HL-60 (cell line): Measurements from ENCODE around the gene SEMA6B.

Experiments used
- DNase-seq, 2 experiments: peaks; one replicate each; pipeline ENCODE4 v3.0.0-alpha.2; 2010 to 2020; ENCODE audit warnings: low read depth in 1 of 2, low spot score in 1 of 2
- H3K27ac ChIP-seq: fragments of 250-450 bp; sonication (Bioruptor Pico); replicated peaks from 2 replicates; pipeline ENCODE4 v1.5.1; 2020; ENCODE audit warnings: mild to moderate bottlenecking, moderate library complexity
- H3K27me3 ChIP-seq: fragments of 250-450 bp; sonication (Bioruptor Pico); 2 replicates; pipeline ENCODE4 v1.5.1; 2021; ENCODE audit warnings: mild to moderate bottlenecking, moderate library complexity; ENCODE audit not compliant: insufficient read depth, poor library complexity, severe bottlenecking
- H3K4me3 ChIP-seq: replicated peaks from 2 replicates; pipeline ENCODE4 v1.5.1; 2011; ENCODE audit warnings: mild to moderate bottlenecking, control low read depth, low read length; ENCODE audit not compliant: insufficient read depth
- GABPA ChIP-seq: IDR thresholded peaks from 2 replicates; pipeline ENCODE4 v1.6.1; 2012; ENCODE audit warnings: low read depth
- POLR2AphosphoS5 ChIP-seq: IDR thresholded peaks from 2 replicates; pipeline ENCODE4 v1.6.1; 2012; ENCODE audit warnings: low read depth
- SPI1 ChIP-seq: IDR thresholded peaks from 2 replicates; pipeline ENCODE4 v1.6.1; 2012; ENCODE audit warnings: low read depth, mild to moderate bottlenecking, borderline replicate concordance
- TF ChIP-seq, protein P1 (sequence below): IDR thresholded peaks from one replicate; pipeline ENCODE4 v1.5.1; 2011; ENCODE audit warnings: low read length, control low read depth, inconsistent platforms; ENCODE audit not compliant: insufficient read depth
- TF ChIP-seq, protein P2 (sequence below): IDR thresholded peaks from 2 replicates; pipeline ENCODE4 v1.6.1; 2012; ENCODE audit warnings: low read depth; ENCODE audit not compliant: insufficient replicate concordance

SEMA6B gene

DNA sequence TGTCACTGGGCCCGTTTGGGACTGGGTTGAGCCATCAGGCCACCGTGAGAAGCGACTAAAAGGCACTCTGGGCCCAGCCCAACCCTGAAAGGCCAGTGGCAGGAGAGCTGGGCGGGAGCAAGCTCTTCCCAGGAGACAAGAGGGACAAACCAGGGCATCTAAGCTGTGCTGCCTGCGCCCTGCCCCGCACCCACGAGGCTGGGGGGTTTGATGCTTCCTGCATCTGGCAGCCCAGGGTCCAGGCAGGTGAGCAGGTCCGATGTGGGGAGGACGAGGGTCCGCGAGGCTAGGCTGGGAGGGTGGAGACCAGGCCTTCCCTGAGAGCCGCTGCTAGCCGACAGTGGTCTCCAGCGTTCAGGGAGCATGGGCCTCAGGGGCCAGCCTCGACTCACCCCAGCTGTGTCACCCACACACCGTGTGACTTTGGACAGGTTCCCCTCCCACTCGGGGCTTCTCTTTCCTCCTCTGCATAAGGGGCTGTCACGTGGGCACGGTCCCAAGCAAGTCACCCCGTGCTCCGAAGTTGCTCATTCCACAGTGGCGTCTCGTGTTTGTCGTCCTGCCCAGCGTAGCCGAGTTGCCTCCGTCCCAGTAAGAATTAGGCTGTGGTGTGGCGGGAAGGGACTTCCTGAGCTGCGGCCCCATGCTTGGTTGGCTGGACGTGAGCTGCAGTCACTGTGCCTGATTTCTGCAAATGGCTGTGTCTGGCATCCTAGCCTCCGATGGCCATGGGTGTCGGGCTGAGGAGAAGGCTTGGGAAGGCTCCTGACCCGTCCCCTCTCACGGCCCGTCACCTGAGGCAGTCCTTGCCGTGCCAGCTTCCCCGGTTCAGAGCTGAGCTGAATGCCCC, 57.0 kb downstream of the SEMA6B start:
- Histone ChIP-seq H3K27ac (no peak overlapping the region), H3K4me3 (no peak overlapping the region), H3K27me3 (no peaks in the 10 kb centered on the region)
- no peak for DNase-seq
- TF ChIP-seq SPI1, result no peak
- TF ChIP-seq, protein P1, sequence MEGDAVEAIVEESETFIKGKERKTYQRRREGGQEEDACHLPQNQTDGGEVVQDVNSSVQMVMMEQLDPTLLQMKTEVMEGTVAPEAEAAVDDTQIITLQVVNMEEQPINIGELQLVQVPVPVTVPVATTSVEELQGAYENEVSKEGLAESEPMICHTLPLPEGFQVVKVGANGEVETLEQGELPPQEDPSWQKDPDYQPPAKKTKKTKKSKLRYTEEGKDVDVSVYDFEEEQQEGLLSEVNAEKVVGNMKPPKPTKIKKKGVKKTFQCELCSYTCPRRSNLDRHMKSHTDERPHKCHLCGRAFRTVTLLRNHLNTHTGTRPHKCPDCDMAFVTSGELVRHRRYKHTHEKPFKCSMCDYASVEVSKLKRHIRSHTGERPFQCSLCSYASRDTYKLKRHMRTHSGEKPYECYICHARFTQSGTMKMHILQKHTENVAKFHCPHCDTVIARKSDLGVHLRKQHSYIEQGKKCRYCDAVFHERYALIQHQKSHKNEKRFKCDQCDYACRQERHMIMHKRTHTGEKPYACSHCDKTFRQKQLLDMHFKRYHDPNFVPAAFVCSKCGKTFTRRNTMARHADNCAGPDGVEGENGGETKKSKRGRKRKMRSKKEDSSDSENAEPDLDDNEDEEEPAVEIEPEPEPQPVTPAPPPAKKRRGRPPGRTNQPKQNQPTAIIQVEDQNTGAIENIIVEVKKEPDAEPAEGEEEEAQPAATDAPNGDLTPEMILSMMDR, result no peak
- TF ChIP-seq, protein P2, sequence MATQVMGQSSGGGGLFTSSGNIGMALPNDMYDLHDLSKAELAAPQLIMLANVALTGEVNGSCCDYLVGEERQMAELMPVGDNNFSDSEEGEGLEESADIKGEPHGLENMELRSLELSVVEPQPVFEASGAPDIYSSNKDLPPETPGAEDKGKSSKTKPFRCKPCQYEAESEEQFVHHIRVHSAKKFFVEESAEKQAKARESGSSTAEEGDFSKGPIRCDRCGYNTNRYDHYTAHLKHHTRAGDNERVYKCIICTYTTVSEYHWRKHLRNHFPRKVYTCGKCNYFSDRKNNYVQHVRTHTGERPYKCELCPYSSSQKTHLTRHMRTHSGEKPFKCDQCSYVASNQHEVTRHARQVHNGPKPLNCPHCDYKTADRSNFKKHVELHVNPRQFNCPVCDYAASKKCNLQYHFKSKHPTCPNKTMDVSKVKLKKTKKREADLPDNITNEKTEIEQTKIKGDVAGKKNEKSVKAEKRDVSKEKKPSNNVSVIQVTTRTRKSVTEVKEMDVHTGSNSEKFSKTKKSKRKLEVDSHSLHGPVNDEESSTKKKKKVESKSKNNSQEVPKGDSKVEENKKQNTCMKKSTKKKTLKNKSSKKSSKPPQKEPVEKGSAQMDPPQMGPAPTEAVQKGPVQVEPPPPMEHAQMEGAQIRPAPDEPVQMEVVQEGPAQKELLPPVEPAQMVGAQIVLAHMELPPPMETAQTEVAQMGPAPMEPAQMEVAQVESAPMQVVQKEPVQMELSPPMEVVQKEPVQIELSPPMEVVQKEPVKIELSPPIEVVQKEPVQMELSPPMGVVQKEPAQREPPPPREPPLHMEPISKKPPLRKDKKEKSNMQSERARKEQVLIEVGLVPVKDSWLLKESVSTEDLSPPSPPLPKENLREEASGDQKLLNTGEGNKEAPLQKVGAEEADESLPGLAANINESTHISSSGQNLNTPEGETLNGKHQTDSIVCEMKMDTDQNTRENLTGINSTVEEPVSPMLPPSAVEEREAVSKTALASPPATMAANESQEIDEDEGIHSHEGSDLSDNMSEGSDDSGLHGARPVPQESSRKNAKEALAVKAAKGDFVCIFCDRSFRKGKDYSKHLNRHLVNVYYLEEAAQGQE, result no peak
- no peak for TF ChIP-seq GABPA
- no peak for TF ChIP-seq POLR2AphosphoS5

DNA sequence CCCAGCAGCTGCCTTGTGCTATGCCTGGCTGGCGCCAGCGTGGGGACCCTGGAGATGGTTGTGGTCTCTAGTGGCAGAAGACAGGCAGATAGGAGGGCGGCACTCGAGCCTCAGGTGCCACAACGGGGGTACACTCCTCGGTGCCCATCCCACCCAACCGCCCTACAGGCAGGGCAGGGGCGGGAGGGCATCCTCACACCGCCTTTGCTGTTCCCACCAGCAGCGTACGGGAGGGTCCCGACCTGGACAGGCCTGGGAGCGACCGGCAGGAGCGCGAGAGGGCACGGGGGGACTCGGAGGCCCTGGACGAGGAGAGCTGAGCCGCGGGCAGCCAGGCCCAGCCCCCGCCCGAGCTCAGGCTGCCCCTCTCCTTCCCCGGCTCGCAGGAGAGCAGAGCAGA, 57.8 kb downstream of the SEMA6B start:
- DNase-seq, result no peak
- Histone ChIP-seq H3K27ac (no peak overlapping the region), H3K27me3 (no peaks in the 10 kb centered on the region), H3K4me3 (no peak overlapping the region)
- TF ChIP-seq POLR2AphosphoS5 (no peak), SPI1 (no peak), GABPA (no peak)
- TF ChIP-seq, protein P2, result no peak
- TF ChIP-seq, protein P1, result no peak

DNA sequence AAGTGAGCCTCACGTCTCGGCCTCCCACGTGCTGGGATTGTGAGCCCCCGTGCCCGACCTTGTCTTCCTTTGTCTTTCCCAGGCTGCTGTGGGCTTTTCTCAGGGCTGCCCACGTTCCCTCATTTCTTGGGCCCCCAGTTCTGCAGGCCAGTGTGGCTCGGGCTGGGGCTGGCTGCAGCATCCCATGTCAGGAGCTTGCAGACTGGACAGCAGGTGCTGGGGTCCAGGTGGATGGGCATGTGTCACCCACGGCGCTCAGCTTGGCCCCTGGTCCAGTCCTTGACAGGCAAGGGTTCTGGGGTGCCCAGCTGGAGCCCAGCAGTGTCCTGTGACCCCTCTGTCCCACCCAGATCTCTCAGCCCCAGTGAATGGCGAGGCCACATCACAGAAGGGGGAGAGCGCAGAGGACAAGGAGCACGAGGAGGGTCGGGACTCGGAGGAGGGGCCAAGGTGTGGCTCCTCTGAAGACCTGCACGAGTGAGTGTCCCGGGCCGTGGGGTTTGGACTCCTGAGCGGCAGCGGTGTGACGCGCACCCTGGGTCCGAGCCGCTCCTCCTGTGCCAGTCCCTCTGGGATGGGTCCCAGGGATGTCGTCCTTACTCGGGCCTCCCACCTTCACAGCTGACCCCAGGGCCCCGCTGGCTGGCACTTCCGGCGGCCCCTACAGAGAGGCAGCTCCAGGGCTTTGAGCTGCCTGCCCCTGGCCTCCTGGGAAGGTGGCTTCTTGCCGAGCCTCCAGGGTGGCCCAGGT, 58.5 kb downstream of the SEMA6B start:
- H3K27me3 ChIP-seq, result no peaks in the 10 kb centered on the region
- H3K27ac ChIP-seq, result no peak overlapping the region
- no peak for DNase-seq
- TF ChIP-seq POLR2AphosphoS5 (no peak), GABPA (no peak), SPI1 (no peak)
- TF ChIP-seq, protein P2, result no peak
- TF ChIP-seq, protein P1, result no peak
- H3K4me3 ChIP-seq, result no peak overlapping the region
